ENCODE measurements around the gene RHOXF2B.

DNA sequence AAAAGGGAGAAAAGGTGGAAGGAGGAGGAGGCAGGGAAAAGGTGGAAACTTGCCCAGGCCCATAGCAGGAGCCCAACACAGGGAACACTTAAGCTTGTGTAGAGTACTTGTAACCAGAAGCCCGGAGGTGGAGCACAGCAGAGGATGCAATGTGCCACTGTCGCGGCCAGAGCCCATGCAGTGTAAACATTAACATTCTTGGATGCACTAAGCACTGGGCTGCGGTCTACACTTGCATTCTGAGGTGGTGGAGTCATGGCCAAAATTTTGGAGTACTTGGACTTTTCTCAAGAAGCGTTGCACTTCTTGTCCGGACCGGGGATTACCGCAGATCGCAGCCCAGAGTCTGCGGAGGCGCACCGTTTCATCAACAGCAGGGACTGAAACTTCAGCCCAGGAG, 42.7 kb upstream of the RHOXF2B start:
- no peak for TF ChIP-seq EZH2 (IDR thresholded peaks at IDR 0.05)
- no peak for TF ChIP-seq POLR2AphosphoS5 (IDR thresholded peaks at IDR 0.05; ENCODE audit: borderline replicate concordance, low read depth, low read length)

Data from SK-N-MC (cell line).